Activated CD8-positive, alpha-beta memory T cell treated with anti-CD3 and anti-CD28 coated beads, Interleukin-2, amount 50 U/mL, for 24 hours (primary cell): ENCODE data around the gene IFI16.
A peak's percentile ranks its signal among the peaks of the same experiment; 100 is the strongest.

Experiments used
- DNase-seq: peaks from one replicate; pipeline ENCODE4 v3.0.0-alpha.2; 2020; ENCODE audit errors: extremely low read depth

The IFI16 gene

DNA sequence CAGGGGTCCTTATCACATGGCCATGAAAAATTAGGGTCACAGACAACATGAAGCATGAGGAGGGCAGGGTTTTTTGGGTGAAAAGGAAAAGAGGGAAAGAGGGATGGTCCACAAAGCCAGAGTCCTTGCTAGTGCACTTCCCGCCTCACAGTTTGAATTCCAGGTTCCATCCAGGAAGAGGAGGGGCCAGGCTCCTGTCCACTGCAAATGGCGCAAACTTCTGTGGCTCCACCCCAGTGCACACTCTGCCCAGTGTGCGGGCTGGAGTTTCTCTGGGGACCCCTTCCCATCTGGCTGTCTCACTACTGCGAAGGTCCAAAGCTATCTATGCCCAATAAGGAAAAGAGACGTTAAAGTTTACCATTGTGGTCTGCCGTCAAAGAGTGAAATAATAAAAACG lies 49.0 kb downstream of the IFI16 start:
- no peak for DNase-seq

DNA sequence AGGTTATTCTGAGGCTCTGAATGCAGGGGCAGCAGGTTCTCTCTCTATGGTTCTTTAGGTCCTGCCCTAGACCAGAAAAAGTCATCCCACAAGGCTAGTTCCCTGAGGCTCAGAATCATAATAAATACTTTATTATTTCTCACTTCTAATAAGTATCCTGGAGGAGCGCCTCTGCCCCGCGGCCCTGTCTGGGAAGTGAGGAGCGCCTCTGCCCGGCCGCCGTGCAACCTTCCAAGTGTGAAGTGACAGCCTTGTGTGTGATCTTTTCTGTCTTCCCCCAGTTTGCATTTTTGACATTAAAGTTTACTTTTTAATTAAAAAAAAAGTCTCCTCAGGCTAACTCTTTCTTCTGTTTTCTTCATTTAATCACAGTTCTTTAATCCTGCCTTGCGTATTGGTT lies 55.4 kb downstream of the IFI16 start:
- DNase-seq, result no peak

DNA sequence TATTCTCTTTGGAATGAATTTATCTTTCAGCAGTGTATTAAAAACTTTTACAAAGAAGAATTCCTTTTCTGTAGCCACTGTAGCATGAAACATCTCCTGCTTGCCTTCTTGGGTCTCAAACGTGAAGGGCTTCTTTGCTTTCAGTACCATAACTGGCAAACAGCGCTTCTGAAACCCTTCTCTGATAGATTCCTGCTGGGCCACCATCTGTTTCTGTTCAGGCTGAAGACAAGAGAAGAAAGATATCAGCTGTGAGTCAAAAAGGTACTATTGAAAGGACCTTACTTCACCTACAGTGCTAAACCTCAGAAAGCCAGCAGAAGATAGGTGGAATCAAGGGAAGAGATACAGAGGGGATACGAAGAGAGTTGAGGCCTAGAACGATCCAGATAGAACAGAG lies 56.4 kb downstream of the IFI16 start:
- DNase-seq, result no peak

DNA sequence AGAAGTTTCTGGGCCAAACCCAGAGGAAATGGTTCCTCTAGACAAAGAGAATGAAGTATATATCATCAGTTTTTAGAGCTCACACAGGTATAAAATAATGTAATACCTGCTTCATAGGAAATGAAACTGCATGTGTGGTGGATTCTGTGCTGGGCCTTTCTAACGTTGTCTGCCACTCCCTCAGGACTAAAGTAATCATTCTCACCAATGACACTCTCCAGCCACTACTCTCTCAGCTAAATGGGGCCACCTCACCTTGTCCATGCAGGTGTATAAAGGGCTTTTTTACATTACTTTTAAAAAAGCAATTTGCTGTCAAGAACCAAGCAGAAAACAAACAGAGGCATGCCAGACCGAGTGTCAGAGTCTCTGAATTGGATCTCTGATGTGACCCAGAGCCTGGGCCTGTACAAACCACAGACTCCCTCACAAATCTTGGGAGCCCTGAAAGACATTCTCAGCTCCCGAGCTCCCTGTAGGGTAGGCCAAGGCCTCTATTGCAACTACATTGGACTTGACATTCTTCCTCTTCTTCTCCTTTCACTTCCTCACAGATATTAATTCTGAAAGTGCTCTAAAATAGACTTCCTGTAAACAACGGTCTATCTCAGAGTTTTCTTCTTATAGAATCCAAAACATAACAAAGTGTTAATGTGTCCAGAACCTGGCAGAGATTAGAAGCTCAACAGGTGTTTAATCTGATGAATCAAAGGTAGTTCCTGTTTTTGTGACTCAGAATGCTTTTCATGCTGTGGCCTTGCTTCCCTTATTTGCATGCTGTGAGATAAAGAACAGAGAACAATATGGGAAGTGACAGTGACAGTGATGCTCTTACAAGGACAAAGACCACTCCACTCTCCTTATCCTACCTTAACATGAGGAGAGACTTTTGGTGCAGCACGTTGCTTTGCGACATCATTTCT lies 58.3 kb downstream of the IFI16 start:
- no peak for DNase-seq

DNA sequence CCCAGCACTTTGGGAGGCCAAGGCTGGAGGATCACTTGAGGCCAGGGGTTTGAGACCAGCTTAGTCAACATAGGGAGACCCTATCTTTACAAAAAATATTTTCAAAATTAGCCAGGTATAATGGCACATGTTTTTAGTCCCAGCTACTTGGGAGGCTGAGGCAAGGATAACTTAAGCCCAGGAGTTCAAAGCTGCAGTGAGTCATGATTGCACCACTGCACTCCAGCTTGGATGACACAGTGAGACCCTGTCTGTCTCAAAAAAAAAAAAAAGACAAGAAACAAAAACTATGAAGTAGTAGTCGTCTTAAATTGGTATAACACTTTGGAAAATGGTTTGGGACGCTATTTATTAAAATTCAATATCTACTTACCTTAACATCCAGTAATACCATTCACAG lies 59.2 kb downstream of the IFI16 start:
- no peak for DNase-seq

DNA sequence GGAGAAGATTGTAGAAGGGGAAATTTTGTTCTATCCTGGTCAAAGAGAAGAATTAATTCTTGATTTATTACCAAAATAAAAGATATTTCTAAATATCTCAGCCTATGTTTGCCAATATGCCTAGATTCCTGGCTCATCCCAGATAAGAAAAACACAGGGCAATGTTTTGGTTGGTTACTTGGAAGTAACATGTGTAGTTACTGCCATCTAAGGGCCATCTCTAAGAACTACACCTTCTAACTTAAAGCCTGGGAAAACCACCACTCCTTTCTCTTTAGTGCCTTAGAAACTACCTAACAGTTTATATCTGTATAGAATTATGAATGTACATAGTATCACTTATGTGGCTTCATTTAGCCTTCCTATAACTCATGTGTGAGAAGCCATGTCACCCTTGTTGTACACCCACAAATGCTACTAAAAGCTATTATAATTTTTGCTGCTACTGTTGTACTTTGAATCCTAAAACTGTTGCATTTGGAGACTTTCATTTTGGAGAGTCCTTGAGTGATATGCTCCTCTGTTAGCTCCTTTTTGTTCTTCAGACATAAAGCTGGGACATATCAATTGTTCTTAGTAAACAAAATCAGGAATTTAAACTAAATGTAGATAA lies 62.4 kb downstream of the IFI16 start:
- no peak for DNase-seq

DNA sequence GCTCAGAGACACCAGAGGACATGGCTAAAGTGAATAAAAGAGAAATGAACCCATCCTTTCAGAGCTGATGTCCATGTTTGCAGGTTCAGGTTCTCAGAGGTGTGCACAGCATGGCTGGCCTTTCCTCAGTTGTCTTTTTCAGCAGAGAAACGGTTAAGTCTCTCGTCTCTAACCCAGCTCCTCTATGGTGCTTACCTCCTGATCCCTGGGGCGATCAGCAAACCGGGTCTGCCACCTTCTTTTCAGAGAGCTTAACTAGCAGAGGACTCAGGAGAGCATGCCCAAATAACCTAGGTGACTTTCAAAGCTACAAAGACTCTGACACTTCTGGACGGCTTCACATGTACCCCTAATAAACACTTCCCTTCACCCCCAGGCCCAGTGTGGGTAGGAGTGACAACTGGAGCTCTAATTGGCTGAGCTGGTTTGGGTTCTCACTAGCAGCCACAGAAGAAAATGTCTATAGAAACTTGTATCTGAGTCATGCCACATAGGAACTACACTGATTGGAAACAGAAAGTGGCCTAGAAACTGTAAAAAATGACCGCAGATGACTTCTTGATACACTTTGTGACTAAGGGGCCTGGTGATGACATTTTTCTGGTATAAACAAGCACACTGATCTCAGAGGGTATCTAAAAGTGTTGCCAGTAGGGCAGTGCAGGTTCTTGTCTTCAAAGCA lies 66.9 kb downstream of the IFI16 start, which contains the start of gene AIM2:
Gene AIM2, minus strand, starts transcription at position 329 of the 682 bp plus-strand sequence. CDS start 3,267 bp downstream, outside the sequence.
- DNase-seq, result peak; percentile 18

DNA sequence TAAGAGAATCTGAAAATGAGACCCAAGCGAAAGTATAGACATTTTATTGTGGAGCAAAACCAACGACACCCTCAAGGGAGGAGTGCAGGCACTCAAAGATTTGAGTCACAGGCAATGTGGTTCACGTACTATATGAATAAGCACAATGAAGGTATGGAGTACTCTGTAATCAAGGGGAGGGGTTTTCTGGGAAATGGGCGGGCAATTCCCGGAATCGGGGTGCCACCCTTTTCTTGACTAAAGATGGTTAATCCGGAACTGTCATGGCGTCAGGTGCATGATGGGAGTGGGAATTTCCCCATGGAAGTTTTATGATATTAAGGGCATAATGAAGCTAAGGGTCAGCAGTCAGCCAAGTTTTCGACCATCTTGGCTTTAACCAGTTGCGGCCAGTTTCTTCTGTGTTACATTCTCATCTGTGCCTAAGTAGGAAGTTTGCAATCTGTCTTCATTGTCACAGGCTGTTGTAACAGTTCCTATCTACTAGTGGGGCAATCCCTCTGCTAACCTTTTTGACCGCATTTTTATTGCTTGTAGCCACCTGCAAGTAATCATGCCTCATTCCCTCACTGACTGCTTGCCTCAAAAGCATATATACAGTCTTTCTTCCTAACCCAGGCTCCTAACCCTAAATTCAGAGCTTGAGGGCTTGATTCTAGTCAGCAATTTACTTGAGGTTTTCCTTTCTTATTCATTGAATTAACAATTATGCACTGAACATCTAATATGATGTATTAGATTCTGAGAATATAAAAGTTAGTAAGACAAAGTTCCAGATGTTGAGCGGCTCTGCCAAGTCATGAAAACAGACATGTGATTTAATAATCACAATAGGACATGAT lies 67.6 kb downstream of the IFI16 start:
- DNase-seq, result peak; percentile 96

DNA sequence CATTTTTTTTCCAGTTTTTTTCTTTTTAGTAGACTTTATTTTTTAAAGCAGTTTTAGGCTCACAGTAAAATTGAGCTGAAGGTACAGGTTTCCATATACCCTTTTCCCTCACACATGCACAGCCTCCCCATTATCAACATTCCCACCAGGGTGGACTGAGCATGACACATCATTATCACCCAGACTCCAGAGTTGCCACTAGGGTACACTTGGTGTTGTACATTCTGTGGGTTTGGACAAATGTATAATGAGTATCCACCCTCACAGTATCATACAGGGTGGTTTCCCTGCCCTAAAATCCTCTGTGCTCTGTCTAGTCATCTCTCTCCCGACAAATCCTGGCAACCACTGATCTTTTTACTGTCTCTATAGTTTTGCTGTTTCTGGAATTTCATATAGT lies 69.8 kb downstream of the IFI16 start:
- no peak for DNase-seq

DNA sequence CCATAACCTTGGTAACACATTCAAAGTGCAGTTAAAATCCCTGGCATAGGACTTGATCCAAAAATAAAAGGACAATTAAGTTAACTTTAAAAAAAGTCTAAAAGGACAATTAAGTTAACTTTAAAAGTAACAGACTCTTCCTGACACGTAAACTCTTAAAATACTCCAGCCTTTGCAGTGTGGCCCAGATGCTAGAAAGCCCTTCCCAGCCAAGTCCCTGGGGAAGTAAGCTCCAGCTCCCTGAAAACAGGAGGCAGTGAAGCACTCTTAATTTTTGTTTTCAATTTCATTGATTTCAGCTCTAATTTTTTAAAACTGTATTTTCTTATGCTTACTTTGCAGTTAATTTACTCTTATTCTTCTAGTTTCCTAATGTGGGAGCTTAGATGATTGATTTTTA lies 71.9 kb downstream of the IFI16 start:
- DNase-seq, result no peak

DNA sequence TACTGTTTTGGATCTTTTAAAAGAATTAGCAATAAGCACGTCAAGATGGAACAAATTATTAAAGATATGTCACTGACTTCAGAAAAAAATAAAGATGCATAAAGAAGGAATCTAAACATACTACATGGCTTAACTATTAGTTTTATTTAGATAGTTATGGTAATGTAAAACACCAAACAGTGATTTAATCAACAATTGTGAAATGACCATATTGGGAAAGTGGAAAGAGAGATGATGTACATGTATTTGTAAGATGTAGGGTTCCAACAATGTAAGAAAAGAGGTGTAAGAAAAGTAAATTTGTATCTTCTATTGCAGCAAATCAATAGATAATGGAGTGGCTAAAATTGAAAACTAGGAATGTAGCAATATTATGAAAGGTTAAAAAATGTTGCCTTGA lies 73.3 kb downstream of the IFI16 start:
- no peak for DNase-seq

DNA sequence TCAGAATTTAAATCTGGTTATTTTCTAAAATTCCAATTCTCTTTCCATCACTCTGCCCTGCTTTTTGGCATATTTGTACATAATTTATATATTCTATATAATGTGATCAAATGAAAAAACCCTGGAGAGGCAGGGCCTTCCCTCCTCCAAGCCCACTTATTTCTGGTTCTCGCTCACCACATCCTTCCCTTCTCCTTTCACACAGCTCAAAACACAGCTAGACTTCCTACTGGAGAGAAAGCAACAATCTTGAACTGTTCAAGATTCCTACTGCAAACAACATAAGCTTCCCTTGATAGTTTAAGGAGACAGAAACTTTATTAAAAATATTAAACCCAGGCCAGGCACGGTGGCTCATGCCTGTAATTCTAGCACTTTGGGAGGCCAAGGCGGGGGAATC lies 74.4 kb downstream of the IFI16 start:
- no peak for DNase-seq

DNA sequence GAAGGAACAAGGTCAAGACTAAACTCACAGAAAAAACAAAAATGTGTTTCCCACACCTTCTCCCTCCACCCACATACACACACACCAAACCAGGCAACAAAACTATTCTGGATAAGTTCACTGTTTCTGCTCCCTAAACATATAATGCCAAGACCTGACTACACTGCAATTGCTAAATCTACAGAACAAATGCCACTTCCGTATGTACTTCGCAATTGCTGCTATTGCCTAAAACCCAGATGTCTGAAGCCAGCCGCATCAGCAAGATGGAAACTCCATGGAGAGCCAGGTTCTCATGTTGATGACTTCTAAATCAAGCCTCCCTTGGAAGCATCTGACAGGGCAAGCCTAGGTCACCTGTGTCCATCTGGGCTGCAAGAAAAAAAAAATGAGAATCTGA lies 75.2 kb downstream of the IFI16 start:
- DNase-seq, result no peak

DNA sequence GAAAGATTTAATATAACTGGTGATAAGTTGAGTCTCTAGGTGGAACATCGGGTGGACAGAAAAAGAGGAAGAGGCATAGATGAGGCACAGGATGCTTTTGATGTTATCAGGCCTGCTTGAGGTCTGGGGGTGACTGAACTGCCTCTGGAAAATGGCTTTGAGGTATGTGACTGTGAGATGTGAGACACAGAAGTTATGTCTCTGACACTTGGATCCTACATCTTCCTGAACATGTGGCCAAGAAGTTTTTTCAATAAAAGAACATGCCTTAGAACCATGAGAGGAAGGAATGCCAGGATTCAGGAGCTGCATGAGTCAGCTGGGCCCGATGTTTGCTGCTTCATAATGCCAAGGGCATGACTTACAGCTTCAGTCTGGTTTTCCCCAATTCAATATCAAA lies 78.3 kb downstream of the IFI16 start:
- no peak for DNase-seq

DNA sequence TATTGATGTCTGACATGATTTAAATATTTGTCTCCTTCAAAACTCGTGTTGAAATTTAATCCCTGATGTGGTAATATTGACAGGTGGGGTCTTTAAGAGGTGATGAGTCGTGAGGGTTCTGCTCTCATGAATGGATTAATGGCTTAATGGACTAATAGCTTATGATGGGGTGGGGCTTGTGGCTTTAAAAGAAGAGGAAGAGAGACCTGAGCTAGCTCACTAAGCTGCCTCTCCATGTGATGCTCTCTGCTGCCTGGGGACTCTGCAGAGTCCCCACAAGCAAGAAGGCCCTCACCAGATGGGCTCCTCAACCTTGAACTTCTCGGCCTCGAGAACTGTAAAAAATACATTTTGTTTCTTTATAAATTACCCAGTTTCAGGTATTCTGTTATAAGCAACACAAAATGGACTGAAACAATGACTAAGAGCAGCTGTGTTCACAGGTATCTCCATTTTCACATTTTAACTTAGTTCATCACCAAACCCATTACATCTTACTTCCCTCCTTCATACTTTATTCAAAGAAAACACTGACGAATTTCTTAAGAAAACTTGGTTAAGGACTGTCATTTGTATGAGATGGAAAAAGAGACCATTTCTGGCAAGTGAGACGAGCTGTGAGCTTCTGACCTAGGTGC lies 79.0 kb downstream of the IFI16 start:
- no peak for DNase-seq

DNA sequence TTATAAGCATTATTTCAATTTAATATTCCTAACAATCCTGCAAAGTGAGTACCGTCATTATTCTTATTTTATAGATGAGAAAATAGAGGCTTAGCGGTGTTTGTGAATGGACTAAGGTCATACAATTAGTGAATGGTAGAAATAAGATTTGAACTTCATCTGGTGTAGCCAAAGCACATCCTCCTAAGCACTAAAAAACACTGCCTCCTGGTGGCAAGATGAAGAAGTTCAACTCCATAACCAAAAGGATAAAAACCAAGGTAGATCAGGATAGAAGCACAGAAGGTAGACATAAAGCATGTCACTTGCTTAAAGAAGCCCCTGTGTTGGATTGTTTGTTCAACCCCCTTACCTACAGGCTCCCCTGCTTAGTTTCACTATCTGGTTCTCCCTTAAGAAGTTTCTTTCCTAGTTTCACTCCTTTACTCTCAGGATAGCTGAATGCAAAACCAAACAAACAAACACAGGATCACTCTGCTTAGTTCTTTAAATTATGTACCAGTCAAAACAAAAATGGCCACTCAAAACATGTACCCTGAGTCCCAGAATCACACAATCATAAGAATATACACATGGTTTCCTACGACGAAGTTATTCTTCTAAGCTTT lies 79.6 kb downstream of the IFI16 start:
- DNase-seq, result no peak

DNA sequence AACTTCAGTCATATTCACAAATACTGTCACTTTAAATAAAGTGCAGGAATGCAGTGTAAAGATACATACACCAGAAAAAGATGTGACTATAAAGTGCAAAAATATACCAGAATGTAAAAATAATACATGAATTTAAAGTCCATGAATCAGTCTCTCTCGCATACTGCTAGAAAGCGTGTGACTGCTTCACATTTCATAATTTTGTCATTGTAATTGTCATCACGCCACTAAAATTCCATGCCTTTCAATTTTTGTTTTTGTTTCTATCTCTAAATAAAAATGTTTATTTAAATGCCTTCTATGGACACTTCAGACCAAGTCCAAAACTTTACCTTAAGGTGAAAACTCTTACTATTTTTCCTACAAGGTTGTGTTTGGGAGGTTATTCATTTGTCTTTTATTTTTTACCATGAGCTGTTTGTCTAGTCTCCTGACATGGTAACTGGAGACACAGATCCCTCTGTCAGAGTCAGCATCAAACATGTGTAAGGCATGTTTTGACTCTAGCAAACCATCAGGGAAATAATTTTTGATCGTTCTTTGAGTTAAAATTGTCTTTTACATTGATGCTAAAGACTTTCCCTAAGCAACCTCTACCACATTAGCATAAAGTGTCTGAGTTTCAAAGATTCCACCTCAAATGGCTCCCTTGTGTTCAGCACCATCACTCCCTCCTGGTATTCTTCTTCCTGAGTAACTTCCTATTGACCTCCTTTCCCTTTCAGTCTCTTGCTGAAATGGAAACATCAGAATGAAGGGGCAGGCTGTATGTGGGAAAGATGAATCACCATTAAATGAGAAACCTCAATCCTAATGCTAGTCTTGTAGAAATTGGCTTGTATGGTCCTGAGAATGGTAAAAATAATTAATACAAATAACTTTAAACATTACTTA lies 80.8 kb downstream of the IFI16 start:
- DNase-seq, result no peak

DNA sequence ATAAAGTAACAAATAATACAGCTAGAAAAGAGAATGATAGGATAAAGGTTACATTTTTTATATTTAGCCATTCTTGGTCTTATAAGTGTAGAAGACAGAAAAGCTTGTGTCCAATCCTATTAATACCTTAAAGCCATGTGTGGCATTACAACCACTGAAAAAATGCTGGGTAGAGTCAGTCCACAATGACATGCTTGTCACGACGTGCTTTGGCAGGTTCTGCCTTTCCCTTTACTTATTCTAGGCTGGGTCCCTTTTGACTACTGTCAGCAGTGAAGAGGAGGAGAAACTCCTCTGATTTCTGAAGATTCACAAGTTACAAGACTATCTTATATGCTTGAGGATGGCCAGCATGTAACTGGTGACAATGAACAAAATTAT lies 81.5 kb downstream of the IFI16 start:
- no peak for DNase-seq

DNA sequence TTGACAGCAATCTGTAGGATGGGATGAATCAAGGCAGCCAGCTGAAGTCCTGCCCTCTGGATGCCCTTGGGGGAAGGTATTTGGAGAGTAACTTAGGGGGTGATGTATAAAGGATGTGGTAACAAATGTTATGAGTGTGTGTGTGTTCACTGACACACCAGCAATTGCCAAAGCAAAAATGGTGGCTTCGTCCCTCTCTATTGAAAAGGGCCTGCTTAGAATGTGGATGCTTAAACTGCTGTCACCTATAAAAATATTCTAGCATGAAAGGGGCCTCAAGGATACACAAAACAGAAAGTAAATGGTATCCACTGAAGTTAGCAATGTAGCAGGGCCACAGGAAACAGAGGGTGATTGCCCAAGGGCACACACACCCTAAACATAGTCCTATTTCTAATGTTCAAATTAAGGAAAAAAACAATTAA lies 81.9 kb downstream of the IFI16 start:
- DNase-seq, result no peak
